CD14-positive monocyte (primary cell): Measurements from ENCODE around the gene ABCC11. TPM values are rescaled to one million over a fixed set of nuclear protein-coding genes. Genes with fewer than 3 reads are reported as not detected.

Source experiments
- DNase-seq, 3 donors: peaks; one replicate each; pipeline ENCODE4 v3.0.0-alpha.2; 2011 to 2022
- H2AFZ ChIP-seq: 2 replicates; pipeline ENCODE4 v1.6.0; 2012; ENCODE audit warnings: mild to moderate bottlenecking, low read depth, low read length, inconsistent platforms; ENCODE audit not compliant: insufficient read depth, poor library complexity, severe bottlenecking
- H3K27ac ChIP-seq, 2 donors: 1 replicate in 1 of 2; 2 replicates in 1 of 2; pipeline ENCODE4 v1.5.1; 2012 to 2013; ENCODE audit warnings: low read length in 2 of 2, control low read depth in 1 of 2, inconsistent platforms in 1 of 2, low read depth in 1 of 2, mild to moderate bottlenecking in 1 of 2
- H3K27me3 ChIP-seq, 2 donors: one replicate each; pipeline versions ENCODE4 v1.6.0 to v1.6.1; 2011 to 2013; ENCODE audit warnings: low read length in 2 of 2; ENCODE audit not compliant: control insufficient read depth in 2 of 2, insufficient read depth in 2 of 2
- H3K36me3 ChIP-seq, 2 donors: replicated peaks in 1 of 2; 1 replicate in 1 of 2; 2 replicates in 1 of 2; pipeline versions ENCODE4 v1.5.1 to v1.6.1; 2012 to 2013; ENCODE audit warnings: low read length in 2 of 2, control low read depth in 1 of 2, inconsistent platforms in 1 of 2, mild to moderate bottlenecking in 1 of 2; ENCODE audit not compliant: insufficient read depth in 2 of 2, control insufficient read depth in 1 of 2
- H3K4me1 ChIP-seq, 2 donors: 1 replicate in 1 of 2; 2 replicates in 1 of 2; pipeline versions ENCODE4 v1.5.1 to v1.6.1; 2012 to 2013; ENCODE audit warnings: low read length in 2 of 2, control low read depth in 1 of 2, inconsistent platforms in 1 of 2, mild to moderate bottlenecking in 1 of 2, moderate library complexity in 1 of 2; ENCODE audit not compliant: insufficient read depth in 2 of 2, control insufficient read depth in 1 of 2
- H3K4me2 ChIP-seq: replicated peaks from 2 replicates; pipeline ENCODE3; 2012; ENCODE audit warnings: low read length, moderate library complexity, mild to moderate bottlenecking; ENCODE audit not compliant: poor library complexity, severe bottlenecking; ENCODE audit errors: extremely low read depth
- H3K4me3 ChIP-seq, 3 experiments: fragments of 200-600 bp in 1 of 3; sonication (generic) in 1 of 3; replicated peaks in 1 of 3; 1 replicate in 2 of 3; 2 replicates in 1 of 3; pipeline ENCODE4 v1.5.1; 2011 to 2013; ENCODE audit warnings: low read length in 3 of 3, mild to moderate bottlenecking in 3 of 3, control low read depth in 2 of 3, low read depth in 2 of 3, inconsistent platforms in 1 of 3, moderate library complexity in 1 of 3
- H3K79me2 ChIP-seq: 2 replicates; pipeline ENCODE4 v1.6.0; 2012; ENCODE audit warnings: mild to moderate bottlenecking, control low read depth, inconsistent platforms, low read length, moderate library complexity; ENCODE audit not compliant: insufficient read depth
- H3K9ac ChIP-seq: 2 replicates; pipeline ENCODE4 v1.6.0; 2017; ENCODE audit warnings: low read length, mild to moderate bottlenecking; ENCODE audit not compliant: insufficient read depth, poor library complexity, severe bottlenecking
- H3K9me3 ChIP-seq, 2 donors: replicated peaks in 1 of 2; 1 replicate in 1 of 2; 2 replicates in 1 of 2; pipeline versions ENCODE4 v1.5.1 to v1.6.1; 2012 to 2013; ENCODE audit warnings: low read length in 2 of 2, control low read depth in 1 of 2; ENCODE audit not compliant: control insufficient read depth in 1 of 2, insufficient read depth in 1 of 2
- H4K20me1 ChIP-seq: 2 replicates; pipeline ENCODE4 v1.6.0; 2012; ENCODE audit warnings: mild to moderate bottlenecking, low read length, control low read depth, moderate library complexity; ENCODE audit not compliant: insufficient read depth
- H3K27ac Mint-ChIP-seq, 7 donors: one replicate each; pipeline ENCODE4 v1.8.0; 2020; ENCODE audit warnings: mild to moderate bottlenecking in 7 of 7, mixed read lengths in 7 of 7, moderate library complexity in 6 of 7, inconsistent platforms in 2 of 7
- H3K27me3 Mint-ChIP-seq, 3 donors: one replicate each; pipeline ENCODE4 v1.8.0; 2021 to 2022; ENCODE audit warnings: low read depth in 3 of 3, mild to moderate bottlenecking in 3 of 3, mixed read lengths in 3 of 3, moderate library complexity in 3 of 3, inconsistent platforms in 1 of 3
- H3K36me3 Mint-ChIP-seq, 2 donors: one replicate each; pipeline ENCODE4 v1.8.0; 2020; ENCODE audit warnings: mixed read lengths in 2 of 2, inconsistent platforms in 1 of 2, mild to moderate bottlenecking in 1 of 2
- H3K4me1 Mint-ChIP-seq: one replicate; pipeline ENCODE4 v1.8.0; 2020; ENCODE audit warnings: mild to moderate bottlenecking, mixed read lengths
- H3K4me3 Mint-ChIP-seq, 2 donors: one replicate each; pipeline ENCODE4 v1.8.0; 2020; ENCODE audit warnings: mild to moderate bottlenecking in 2 of 2, mixed read lengths in 2 of 2, moderate library complexity in 1 of 2
- H3K9me3 Mint-ChIP-seq, 7 donors: one replicate each; pipeline ENCODE4 v1.8.0; 2020 to 2022; ENCODE audit warnings: mixed read lengths in 7 of 7, mild to moderate bottlenecking in 6 of 7, moderate library complexity in 6 of 7, inconsistent platforms in 2 of 7
- WGBS: methylation state at CpG from one replicate; pipeline ENCODE4 v1.1.5; 2013; ENCODE audit warnings: missing lambda C conversion rate; ENCODE audit not compliant: insufficient coverage; 5-methylcytosine and 5-hydroxymethylcytosine counted together
- intact Hi-C, 2 donors: fragments of 100-400 bp; cut with micrococcal nuclease; formaldehyde crosslinking; loops; one replicate each; pipeline versions ENCODE4 v1.15.0 to v1.15.1; 2023
- polyA plus RNA-seq, 3 donors: library from polyadenylated mRNA; depleted of rRNA in 1 of 3; unstranded in 2 of 3; stranded (reverse) in 1 of 3; fragments of 300-500 nt in 2 of 3; fragments of >200 nt in 1 of 3; fragmentation: Illumina TruSeq in 2 of 3; gene quantifications; 1 replicate in 2 of 3; 2 replicates in 1 of 3; pipeline ENCODE4 v1.2.3, GENCODE V29; 2012 to 2021
- TF ChIP-seq, protein P1 (sequence below): fragments of 200-600 bp; IDR thresholded peaks from one replicate; pipeline ENCODE4 v1.8.0; 2022; ENCODE audit warnings: antibody characterized with exemption, mild to moderate bottlenecking

ABCC11 gene
- polyA plus RNA-seq, 3 donors, result 0.03 TPM; not detected in 2

DNA sequence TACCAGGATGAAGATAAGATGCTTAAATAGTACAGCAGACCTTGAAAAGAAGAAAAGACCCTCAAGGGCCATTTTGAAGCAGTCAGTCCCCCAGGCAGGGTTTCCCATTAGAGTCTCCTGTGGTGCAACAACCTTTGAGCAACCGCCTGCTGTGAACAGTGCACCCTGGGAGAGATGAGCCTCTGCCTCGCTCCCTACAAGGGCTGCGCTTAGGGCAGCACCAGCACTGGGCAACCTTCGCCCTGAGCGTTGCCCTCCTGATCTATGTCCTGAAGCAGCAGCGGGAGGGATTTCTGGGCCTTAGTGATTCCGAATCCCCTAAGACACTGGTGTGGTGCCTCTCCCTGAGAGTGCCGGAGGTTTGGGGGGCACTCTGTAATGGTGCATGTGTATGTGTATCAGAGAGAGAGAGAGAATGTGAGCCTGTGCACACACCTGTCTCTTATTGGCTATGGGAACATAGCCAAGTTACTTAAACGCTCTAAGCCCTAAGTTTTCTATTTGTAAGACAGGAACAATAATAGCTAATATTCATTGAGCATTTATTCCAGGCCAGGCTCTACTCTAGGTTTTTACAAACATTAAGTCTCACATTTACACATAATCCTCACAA, 66.4 kb downstream of the ABCC11 start:
- Histone ChIP-seq H3K27ac (no peak overlapping the region), H3K9me3 (no peaks in the 10 kb centered on the region), H3K79me2 (no peaks in the 10 kb centered on the region), H3K27me3 (no peaks in the 10 kb centered on the region), H3K36me3 (no peaks in the 10 kb centered on the region), H3K4me2 (no peak overlapping the region), H4K20me1 (no peaks in the 10 kb centered on the region), H3K9ac (no peak overlapping the region), H2AFZ (no peak overlapping the region), H3K4me1 (no peaks in the 10 kb centered on the region), H3K4me3 (no peak overlapping the region)
- peaks cover 4% of the 10 kb centered on the region for H3K4me1 Mint-ChIP-seq
- peaks cover 2 to 15% (median 10%) of the 10 kb centered on the region in 3 donors for H3K27me3 Mint-ChIP-seq
- intact Hi-C loops, result no loop called here
- no peak overlapping the region for H3K27ac Mint-ChIP-seq
- H3K36me3 Mint-ChIP-seq, result peaks cover 0 to 3% of the 10 kb centered on the region in 2 donors
- TF ChIP-seq, protein P1, sequence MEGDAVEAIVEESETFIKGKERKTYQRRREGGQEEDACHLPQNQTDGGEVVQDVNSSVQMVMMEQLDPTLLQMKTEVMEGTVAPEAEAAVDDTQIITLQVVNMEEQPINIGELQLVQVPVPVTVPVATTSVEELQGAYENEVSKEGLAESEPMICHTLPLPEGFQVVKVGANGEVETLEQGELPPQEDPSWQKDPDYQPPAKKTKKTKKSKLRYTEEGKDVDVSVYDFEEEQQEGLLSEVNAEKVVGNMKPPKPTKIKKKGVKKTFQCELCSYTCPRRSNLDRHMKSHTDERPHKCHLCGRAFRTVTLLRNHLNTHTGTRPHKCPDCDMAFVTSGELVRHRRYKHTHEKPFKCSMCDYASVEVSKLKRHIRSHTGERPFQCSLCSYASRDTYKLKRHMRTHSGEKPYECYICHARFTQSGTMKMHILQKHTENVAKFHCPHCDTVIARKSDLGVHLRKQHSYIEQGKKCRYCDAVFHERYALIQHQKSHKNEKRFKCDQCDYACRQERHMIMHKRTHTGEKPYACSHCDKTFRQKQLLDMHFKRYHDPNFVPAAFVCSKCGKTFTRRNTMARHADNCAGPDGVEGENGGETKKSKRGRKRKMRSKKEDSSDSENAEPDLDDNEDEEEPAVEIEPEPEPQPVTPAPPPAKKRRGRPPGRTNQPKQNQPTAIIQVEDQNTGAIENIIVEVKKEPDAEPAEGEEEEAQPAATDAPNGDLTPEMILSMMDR, result no peak
- H3K9me3 Mint-ChIP-seq, result peaks cover 0 to 2% (median 0%) of the 10 kb centered on the region in 7 donors
- 98% methylated on average over 7 of the region's 9 CpGs for whole genome bisulfite sequencing
- H3K4me3 Mint-ChIP-seq, result no peak overlapping the region
- DNase-seq, result no peak

DNA sequence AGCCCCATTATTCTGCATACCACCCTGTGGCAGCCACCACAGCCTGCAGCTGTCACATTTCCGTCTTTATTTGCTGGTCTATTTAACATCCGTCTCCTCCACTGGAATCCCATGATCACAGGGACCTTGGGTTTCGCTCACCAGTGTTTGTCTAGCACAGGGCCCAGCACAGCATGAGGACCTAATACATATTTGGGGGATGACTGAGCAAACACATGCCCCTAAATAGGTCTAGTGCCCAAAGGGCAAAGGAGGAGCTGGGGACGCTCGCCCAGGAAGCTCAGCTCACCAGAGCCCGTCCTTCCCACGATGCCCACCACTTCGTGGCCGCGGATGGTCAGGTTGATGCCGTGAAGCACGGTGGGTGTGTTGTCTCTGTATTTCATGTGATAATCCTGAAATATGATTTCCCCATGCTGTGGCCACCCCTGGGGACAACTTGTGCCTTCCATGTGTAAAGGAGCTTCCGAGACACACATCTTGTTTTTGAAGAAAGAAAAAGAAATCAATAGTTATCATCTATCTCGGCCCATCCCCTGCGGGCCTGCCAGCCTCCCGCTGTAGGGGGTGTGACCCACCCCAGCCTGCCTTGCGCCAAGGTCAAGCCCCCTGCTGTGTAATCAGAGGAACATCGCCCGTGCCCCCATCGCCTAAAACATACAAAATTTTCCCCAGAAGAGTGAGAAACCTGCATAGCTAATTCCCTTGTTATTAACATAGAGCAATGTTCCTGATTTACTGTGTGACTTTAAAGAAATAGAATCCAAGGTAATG, 70.5 kb downstream of the ABCC11 start:
- Mint-ChIP-seq H3K36me3 (no peaks in the 10 kb centered on the region), H3K9me3 (peaks cover 0 to 2% (median 0%) of the 10 kb centered on the region in 7 donors), H3K4me3 (no peak overlapping the region), H3K4me1 (no peaks in the 10 kb centered on the region), H3K27me3 (peaks cover 0 to 14% (median 10%) of the 10 kb centered on the region in 3 donors), H3K27ac (peak overlapping the region in 1 of 7 donors; percentile 1)
- TF ChIP-seq, protein P1, result no peak
- H3K36me3 ChIP-seq, result no peaks in the 10 kb centered on the region
- no peaks in the 10 kb centered on the region for H4K20me1 ChIP-seq
- no peak overlapping the region for H3K27ac ChIP-seq
- H3K27me3 ChIP-seq, result no peaks in the 10 kb centered on the region
- no peaks in the 10 kb centered on the region for H3K4me1 ChIP-seq
- H3K9me3 ChIP-seq, result no peaks in the 10 kb centered on the region
- H3K79me2 ChIP-seq, result no peaks in the 10 kb centered on the region
- no peak overlapping the region for H3K4me2 ChIP-seq
- whole genome bisulfite sequencing, result 98% methylated on average over 15 of the region's 20 CpGs
- no peak for DNase-seq
- no peak overlapping the region for H2AFZ ChIP-seq
- intact Hi-C loops, result no loop called here
- H3K4me3 ChIP-seq, result no peak overlapping the region
- H3K9ac ChIP-seq, result no peak overlapping the region
